Right lobe of liver (tissue), 6 donors: Measurements from ENCODE around the gene HHATL. TPM values are rescaled to one million over a fixed set of nuclear protein-coding genes. Genes with fewer than 3 reads are reported as not detected.

Experiments used
- ATAC-seq, 4 donors: fragments of 200-7000 bp; cut with Tn5 transposase; one replicate each; pipeline ENCODE4 v1.9.1; 2020; ENCODE audit warnings: mild to moderate bottlenecking in 4 of 4, moderate library complexity in 4 of 4
- DNase-seq, 3 donors: peaks; one replicate each; pipeline ENCODE4 v3.0.0-alpha.2; 2020
- H3K27ac ChIP-seq, 3 donors: fragments of 200-600 bp; one replicate each; pipeline ENCODE4 v1.8.0; 2022
- H3K27me3 ChIP-seq, 2 donors: fragments of 200-600 bp; one replicate each; pipeline ENCODE4 v1.8.0; 2022
- H3K36me3 ChIP-seq, 4 donors: fragments of 200-600 bp; sonication (generic) in 1 of 4; one replicate each; pipeline versions ENCODE4 v1.5.1 to v1.8.0; 2017 to 2022; ENCODE audit warnings: control low read depth in 1 of 4
- H3K4me1 ChIP-seq, 4 donors: fragments of 200-600 bp; sonication (generic) in 1 of 4; one replicate each; pipeline versions ENCODE4 v1.5.1 to v1.8.0; 2017 to 2022; ENCODE audit warnings: control low read depth in 1 of 4
- H3K4me3 ChIP-seq, 3 donors: fragments of 200-600 bp; one replicate each; pipeline ENCODE4 v1.8.0; 2022
- H3K9me3 ChIP-seq, 4 donors: fragments of 200-600 bp; sonication (generic) in 1 of 4; one replicate each; pipeline versions ENCODE4 v1.5.1 to v1.8.0; 2017 to 2022; ENCODE audit warnings: control low read depth in 1 of 4
- CTCF ChIP-seq, 4 donors: fragments of 200-600 bp in 3 of 4; fragments of 450-650 bp in 1 of 4; IDR thresholded peaks; one replicate each; pipeline versions ENCODE4 v1.5.1 to v1.8.0; 2016 to 2022; ENCODE audit warnings: antibody characterized with exemption in 4 of 4, mild to moderate bottlenecking in 2 of 4
- POLR2A ChIP-seq: fragments of 450-650 bp; IDR thresholded peaks from one replicate; pipeline ENCODE4 v1.6.1; 2017; ENCODE audit warnings: antibody characterized with exemption, mild to moderate bottlenecking
- WGBS: methylation state at CpG from one replicate; pipeline ENCODE4 v1.1.6; 2018; ENCODE audit warnings: low coverage, low lambda C conversion rate; ENCODE audit not compliant: insufficient coverage; ENCODE audit errors: missing lambda C conversion rate; 5-methylcytosine and 5-hydroxymethylcytosine counted together
- intact Hi-C, 2 donors: fragments of 100-400 bp; cut with DNase I; formaldehyde crosslinking; loops; one replicate each; pipeline versions ENCODE4 v1.11.2 to v1.14.1; 2022
- total RNA-seq, 6 experiments: library from RNA; depleted of rRNA in 2 of 6; stranded (reverse); fragments of >200 nt in 2 of 6; fragmentation: NEBNext Ultra II Directional in 3 of 6; extraction: Animal tissue kit (Norgen Biotek cat#: 25700) in 3 of 6; gene quantifications; one replicate each; pipeline versions ENCODE4 v1.1.0 to v1.2.4, GENCODE V29; 2016 to 2023
- donor health status: DM: no; HTN: yes; CAD: no.
- donor health status: DM: no; HTN: no; CAD: no.
- donor health status: DM: no; HTN: no; CAD: no.
- donor health status: DM: no; HTN: yes; CAD: no.
- donor health status: DM: no; HTN: yes; CAD: no.

Gene HHATL
- total RNA-seq, 6 experiments from 2014 or later: 0.29 to 1.0 (median 0.60) TPM; not detected in 3

- ATAC-seq (no peak), DNase-seq (no peak)
- H3K36me3 ChIP-seq: no peaks in the 10 kb centered on the region
- intact Hi-C loops: no loop called here
- no peaks in the 10 kb centered on the region for H3K27me3 ChIP-seq
- TF ChIP-seq POLR2A (no peak), CTCF (IDR thresholded peaks at IDR 0.05) (no peak)
- 97% methylated on average over 3 of the region's 3 CpGs for WGBS
- H3K9me3 ChIP-seq: no peaks in the 10 kb centered on the region
- H3K27ac ChIP-seq: no peak overlapping the region
- H3K4me1 ChIP-seq: peaks cover 0 to 19% (median 9%) of the 10 kb centered on the region in 4 donors
- no peak overlapping the region for H3K4me3 ChIP-seq
These were observed 42.7 kb upstream of the HHATL start for GRCh38 chr3:42745291-42745745.

- H3K36me3 ChIP-seq: no peaks in the 10 kb centered on the region
- H3K27me3 ChIP-seq: no peaks in the 10 kb centered on the region
- no peaks in the 10 kb centered on the region for H3K9me3 ChIP-seq
- no peak overlapping the region for H3K27ac ChIP-seq
- 87% methylated on average over 4 of the region's 7 CpGs for WGBS
- no peak for TF ChIP-seq CTCF (IDR thresholded peaks at IDR 0.05)
- no peak for TF ChIP-seq POLR2A
- peaks cover 0 to 19% (median 9%) of the 10 kb centered on the region in 4 donors for H3K4me1 ChIP-seq
- ATAC-seq (no peak), DNase-seq (peak in 1 of 3 donors; percentile 36)
- intact Hi-C loops: no loop called here
- H3K4me3 ChIP-seq: no peak overlapping the region
These were observed 40.8 kb upstream of the HHATL start for GRCh38 chr3:42743204-42743995.

GRCh38 chr3:42742688-42743087, 40.1 kb upstream of the HHATL start:
- Histone ChIP-seq H3K27me3 (no peaks in the 10 kb centered on the region), H3K4me3 (no peak overlapping the region), H3K4me1 (peaks cover 0 to 19% (median 9%) of the 10 kb centered on the region in 4 donors), H3K36me3 (no peaks in the 10 kb centered on the region), H3K9me3 (no peaks in the 10 kb centered on the region), H3K27ac (no peak overlapping the region)
- WGBS: 84% methylated on average over 5 of the region's 9 CpGs
- no peak for TF ChIP-seq CTCF (IDR thresholded peaks at IDR 0.05)
- no peak for TF ChIP-seq POLR2A
- ATAC-seq: no peak
- DNase-seq: no peak
- intact Hi-C loops: no loop called here

GRCh38 chr3:42742259-42742658, 39.7 kb upstream of the HHATL start:
- TF ChIP-seq POLR2A: no peak
- TF ChIP-seq CTCF (IDR thresholded peaks at IDR 0.05): no peak
- no peak for DNase-seq

More at GRCh38 chr3:42742259-42742658, 39.7 kb upstream of the HHATL start:
- no peaks in the 10 kb centered on the region for H3K36me3 ChIP-seq
- no peak for ATAC-seq
- H3K27ac ChIP-seq: no peak overlapping the region
- intact Hi-C loops: no loop called here
- peaks cover 0 to 19% (median 9%) of the 10 kb centered on the region in 4 donors for H3K4me1 ChIP-seq
- no peak overlapping the region for H3K4me3 ChIP-seq
- WGBS: 94% methylated on average over 3 of the region's 4 CpGs
- no peaks in the 10 kb centered on the region for H3K9me3 ChIP-seq
- no peaks in the 10 kb centered on the region for H3K27me3 ChIP-seq
